HG03520 (cell line): ENCODE results near the gene KIFAP3.
"Not testable (repeated sequence)": the region's sequence is repeated elsewhere in the genome, so short reads cannot be mapped to it uniquely, and the experiment has no call there.

Experiments used
- ATAC-seq: cut with Tn5 transposase; IDR thresholded peaks from one replicate; pipeline ENCODE4 v1.9.1; 2021; ENCODE audit warnings: mild to moderate bottlenecking, moderate library complexity; ENCODE audit not compliant: unreplicated experiment

The KIFAP3 gene

DNA sequence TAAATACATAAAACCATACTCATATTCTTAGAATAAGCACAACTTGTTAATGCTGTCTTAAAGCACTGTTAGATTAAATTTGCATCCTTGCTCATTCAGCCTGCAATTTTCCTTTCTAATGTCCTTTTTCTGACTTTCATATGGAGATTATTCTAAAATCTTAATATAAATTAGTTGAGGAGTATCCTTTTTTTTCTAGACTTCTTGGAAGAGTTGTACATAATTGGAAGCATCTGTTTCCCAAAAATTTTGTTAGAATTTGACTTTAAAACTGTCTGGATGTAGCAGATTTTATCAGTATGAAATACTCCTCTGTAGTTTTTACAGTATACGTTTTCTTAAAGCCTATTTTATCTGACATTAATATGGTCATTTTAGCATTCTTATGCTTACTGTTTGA, 9.7 kb downstream of the KIFAP3 start:
- no peak for ATAC-seq

- no peak for ATAC-seq
Observed at GRCh38 chr1:170063109-170063826, 11.2 kb downstream of the KIFAP3 start.

DNA sequence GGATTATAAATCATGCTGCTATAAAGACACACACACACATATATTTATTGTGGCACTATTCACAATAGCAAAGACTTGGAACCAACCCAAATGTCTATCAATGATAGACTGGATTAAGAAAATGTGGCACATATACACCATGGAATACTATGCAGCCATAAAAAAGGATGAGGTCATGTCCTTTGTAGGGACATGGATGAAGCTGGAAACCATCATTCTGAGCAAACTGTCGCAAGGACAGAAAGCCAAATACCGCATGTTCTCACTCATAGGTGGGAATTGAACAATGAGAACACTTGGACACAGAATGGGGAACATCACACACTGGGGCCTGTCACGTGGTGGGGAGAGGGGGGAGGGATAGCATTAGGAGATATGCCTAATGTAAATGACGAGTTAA, 12.8 kb downstream of the KIFAP3 start:
- ATAC-seq: not testable (repeated sequence)

DNA sequence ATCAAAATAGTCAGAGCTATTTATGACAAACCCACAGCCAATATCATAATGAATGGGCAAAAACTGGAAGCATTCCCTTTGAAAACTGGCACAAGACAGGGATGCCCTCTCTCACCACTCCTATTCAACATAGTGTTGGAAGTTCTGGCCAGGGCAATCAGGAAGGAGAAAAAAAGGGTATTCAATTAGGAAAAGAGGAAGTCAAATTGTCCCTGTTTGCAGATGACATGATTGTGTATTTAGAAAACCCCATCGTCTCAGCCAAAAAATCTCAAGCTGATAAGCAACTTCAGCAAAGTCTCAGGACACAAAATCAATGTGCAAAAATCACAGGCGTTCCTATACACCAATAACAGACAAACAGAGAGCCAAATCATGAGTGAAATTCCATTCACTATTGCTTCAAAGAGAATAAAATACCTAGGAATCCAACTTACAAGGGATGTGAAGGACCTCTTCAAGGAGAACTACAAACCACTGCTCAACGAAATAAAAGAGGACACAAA, 14.4 kb downstream of the KIFAP3 start:
- ATAC-seq: not testable (repeated sequence)

DNA sequence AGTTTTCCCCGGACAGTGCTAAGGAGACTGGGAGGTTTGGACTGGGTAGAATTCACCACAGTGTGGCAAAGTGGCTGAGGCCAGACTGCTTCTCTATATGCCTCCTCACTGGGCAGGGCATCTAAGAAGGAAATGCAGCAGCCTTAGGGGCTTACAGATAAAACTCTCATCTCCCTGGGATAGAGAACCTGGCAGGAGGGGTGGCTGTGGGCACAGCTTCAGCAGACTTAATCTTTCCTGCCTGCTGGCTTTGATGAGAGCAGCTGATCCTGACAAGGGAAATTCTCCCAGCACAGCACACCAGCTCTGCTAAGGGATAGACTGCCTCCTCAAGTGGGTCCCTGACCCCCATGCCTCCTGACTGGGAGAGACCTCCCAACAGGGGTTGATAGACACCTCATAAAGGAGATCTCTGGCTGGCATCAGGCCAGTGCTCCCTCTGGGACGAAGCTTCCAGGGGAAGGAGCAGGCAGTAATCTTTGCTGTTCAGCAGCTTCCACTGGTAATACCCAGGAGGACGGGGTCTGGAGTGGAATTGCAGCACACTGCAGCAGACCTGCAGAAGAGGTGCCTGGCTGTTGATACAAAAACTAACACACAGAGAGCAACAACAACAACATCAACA, 25.2 kb downstream of the KIFAP3 start:
- no peak for ATAC-seq

GRCh38 chr1:170048515-170048914, 26.0 kb downstream of the KIFAP3 start:
- ATAC-seq: no peak

- ATAC-seq: no peak
Observed at GRCh38 chr1:170044187-170044586, 30.3 kb downstream of the KIFAP3 start.

GRCh38 chr1:170041423-170042192, 32.9 kb downstream of the KIFAP3 start:
- no peak for ATAC-seq

- ATAC-seq: no peak
Observed at GRCh38 chr1:170032531-170033280, 41.8 kb downstream of the KIFAP3 start.

DNA sequence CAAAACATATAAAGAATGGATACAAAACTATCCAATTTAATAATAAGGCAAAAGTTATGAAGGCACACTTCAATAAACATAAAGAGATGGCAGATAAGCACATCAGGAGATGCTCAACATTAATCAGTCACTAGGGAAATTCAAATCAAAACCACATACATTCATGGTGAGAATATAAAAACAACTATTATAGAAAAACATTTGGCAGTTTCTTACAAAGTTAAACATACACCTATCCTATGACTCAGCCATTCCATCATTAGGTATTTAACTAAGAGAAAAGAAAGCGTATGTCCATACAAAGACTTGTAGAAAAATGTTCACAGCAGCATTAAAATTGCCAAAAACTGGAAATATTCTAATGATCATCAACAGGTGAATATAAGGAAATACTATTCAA, 44.3 kb downstream of the KIFAP3 start:
- ATAC-seq: no peak

DNA sequence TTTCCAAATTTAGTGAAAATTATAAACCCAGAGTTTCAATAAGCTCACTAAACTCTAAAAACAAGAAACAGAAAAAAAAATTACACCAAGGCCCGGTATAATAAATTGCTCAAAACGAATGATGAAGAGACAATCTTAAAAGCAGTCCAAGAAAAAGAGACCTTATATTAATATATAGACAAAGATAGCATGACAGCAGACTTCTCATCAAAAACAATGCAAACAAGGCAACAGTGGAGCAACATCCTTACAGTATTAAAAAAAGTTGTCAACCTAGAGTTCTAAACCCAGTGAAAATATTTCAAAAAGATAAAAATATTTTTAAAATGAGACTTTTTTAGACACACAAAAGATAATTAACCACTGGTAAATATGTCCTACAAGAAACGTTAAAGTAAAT, 46.7 kb downstream of the KIFAP3 start:
- ATAC-seq: no peak

- ATAC-seq: no peak
Observed at GRCh38 chr1:170020859-170021258, 53.6 kb downstream of the KIFAP3 start.

- ATAC-seq: no peak
Observed at GRCh38 chr1:170017478-170017877, 57.0 kb downstream of the KIFAP3 start.

DNA sequence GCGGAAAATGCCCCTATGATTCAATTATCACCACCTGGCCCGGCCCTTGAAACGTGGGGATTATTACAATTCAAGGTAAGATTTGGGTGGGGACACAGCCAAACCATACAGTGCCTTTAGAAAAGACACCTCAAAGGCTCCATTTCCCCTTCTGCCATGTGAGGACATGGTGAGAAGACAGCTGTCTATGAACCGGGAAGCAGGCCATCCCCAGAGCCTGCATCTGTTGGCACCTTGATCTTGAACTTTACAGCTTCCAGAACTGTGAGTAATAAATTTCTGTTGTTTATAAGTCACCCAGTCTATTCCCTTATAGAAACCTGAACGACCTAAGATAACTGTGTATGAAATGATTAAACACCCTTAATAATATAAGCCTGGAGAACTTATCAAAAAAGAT, 61.6 kb downstream of the KIFAP3 start:
- ATAC-seq: no peak

- ATAC-seq: no peak
Observed at GRCh38 chr1:170010443-170010842, 64.1 kb downstream of the KIFAP3 start.

DNA sequence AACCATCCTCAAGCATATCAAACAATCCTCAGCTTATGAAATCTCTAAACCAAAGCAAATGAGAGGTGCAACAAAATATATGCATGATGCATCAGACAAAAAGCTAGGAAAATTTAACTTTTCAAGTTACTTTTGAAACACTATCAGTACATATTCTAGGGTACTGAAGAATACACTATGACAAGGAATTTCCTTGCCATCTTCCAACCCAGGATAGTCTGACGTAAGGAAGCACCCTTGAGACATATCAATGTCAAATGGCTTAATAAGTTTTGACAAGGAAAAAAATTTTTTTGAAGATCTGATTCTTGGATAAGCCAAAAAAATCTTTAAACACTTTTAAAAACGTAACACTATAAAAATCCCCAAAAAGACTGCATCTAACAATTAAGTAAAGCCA, 64.9 kb downstream of the KIFAP3 start:
- no peak for ATAC-seq

DNA sequence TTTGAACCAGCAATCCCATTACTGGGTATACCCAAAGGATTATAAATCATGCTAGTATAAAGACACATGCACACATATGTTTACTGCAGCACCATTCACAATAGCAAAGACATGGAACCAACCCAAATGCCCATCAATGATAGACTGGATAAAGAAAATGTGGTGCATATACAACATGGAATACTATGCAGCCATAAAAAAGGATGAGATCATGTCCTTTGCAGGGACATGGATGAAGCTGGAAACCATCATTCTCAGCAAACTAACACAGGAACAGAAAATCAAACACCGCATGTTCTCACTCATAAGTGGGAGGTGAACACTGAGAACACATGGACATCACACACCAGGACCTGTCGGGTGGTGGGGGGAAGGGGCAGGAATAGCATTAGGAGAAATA, 65.8 kb downstream of the KIFAP3 start:
- not testable (repeated sequence) for ATAC-seq

DNA sequence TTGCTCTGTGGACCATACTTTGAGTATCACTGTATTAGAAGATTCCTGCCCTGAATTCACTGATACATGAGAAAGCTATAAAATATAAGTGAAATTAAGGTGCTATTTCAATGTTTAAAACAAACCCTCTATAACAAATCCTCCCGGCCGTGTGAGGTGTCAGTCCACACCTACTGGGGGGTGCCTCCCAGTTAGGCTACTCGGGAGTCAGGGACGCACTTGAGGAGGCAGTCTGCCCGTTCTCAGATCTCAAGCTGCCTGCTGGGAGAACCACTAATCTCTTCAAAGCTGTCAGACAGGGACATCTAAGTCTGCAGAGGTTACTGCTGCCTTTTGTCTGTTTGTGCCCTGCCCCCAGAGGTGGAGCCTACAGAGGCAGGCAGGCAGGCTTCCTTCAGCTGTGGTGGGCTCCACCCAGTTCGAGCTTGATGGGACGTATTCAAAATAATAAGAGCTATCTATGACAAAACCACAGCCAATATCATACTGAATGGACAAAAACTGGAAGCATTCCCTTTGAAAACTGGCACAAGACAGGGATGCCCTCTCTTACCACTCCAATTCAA, 71.1 kb downstream of the KIFAP3 start:
- not testable (repeated sequence) for ATAC-seq

GRCh38 chr1:170001266-170001665, 73.2 kb downstream of the KIFAP3 start:
- ATAC-seq: no peak

- ATAC-seq: no peak
Observed at GRCh38 chr1:169999761-170000160, 74.7 kb downstream of the KIFAP3 start.

- ATAC-seq: no peak
Observed at GRCh38 chr1:169999331-169999741, 75.2 kb downstream of the KIFAP3 start.
